Neural cell (in vitro differentiated cells): ENCODE results near the gene HOXA5.

Experiments used
- CTCF ChIP-seq: fragments of 450-650 bp; IDR thresholded peaks from 2 replicates; pipeline ENCODE4 v1.5.1; 2014; ENCODE audit warnings: antibody characterized with exemption, mild to moderate bottlenecking, moderate library complexity; ENCODE audit not compliant: poor library complexity, severe bottlenecking
- EZH2 ChIP-seq: fragments of 200-600, 300-800 bp; shearing (Covaris generic), sonication (generic); IDR thresholded peaks from 2 replicates; pipeline ENCODE4 v1.6.1; 2014; ENCODE audit warnings: antibody characterized with exemption, low read length, borderline replicate concordance, mild to moderate bottlenecking; ENCODE audit not compliant: insufficient read depth, poor library complexity, severe bottlenecking
- SMC3 ChIP-seq: fragments of 450-650 bp; conservative IDR thresholded peaks from 2 replicates; pipeline ENCODE4 v1.6.1; 2014; ENCODE audit warnings: antibody characterized with exemption, mild to moderate bottlenecking, moderate library complexity; ENCODE audit not compliant: poor library complexity

- TF ChIP-seq CTCF (no peak), SMC3 (no peak), EZH2 (no peak)
Measured at GRCh38 chr7:27140126-27140857, 3.2 kb downstream of the HOXA5 start.
